Stimulated activated memory B cell treated with anti-CD40 and anti-IgM and Interleukin-4, amounts not matched to agents 10 μg/mL and 1 μg/mL and 100 μg/mL, for 72 hours (primary cell): ENCODE data around the gene DDX47.
"Not testable (repeated sequence)": the region's sequence is repeated elsewhere in the genome, so short reads cannot be mapped to it uniquely, and the experiment has no call there.

ENCODE experiments used
- ATAC-seq: fragments of 150-1000 bp; cut with Tn5 transposase; 2 replicates; pipeline ENCODE4 v1.10.0; 2021
- H3K27ac Mint-ChIP-seq: one replicate; pipeline ENCODE4 v1.8.0; 2022; ENCODE audit warnings: mild to moderate bottlenecking, mixed read lengths
- H3K27me3 Mint-ChIP-seq: one replicate; pipeline ENCODE4 v1.8.0; 2022; ENCODE audit warnings: mixed read lengths
- H3K36me3 Mint-ChIP-seq: one replicate; pipeline ENCODE4 v1.8.0; 2022; ENCODE audit warnings: mixed read lengths
- H3K4me1 Mint-ChIP-seq: one replicate; pipeline ENCODE4 v1.8.0; 2022; ENCODE audit warnings: mixed read lengths
- H3K4me3 Mint-ChIP-seq: one replicate; pipeline ENCODE4 v1.8.0; 2022; ENCODE audit warnings: mild to moderate bottlenecking, moderate library complexity, mixed read lengths
- H3K9me3 Mint-ChIP-seq: one replicate; pipeline ENCODE4 v1.8.0; 2022; ENCODE audit warnings: mixed read lengths

DDX47 gene

DNA sequence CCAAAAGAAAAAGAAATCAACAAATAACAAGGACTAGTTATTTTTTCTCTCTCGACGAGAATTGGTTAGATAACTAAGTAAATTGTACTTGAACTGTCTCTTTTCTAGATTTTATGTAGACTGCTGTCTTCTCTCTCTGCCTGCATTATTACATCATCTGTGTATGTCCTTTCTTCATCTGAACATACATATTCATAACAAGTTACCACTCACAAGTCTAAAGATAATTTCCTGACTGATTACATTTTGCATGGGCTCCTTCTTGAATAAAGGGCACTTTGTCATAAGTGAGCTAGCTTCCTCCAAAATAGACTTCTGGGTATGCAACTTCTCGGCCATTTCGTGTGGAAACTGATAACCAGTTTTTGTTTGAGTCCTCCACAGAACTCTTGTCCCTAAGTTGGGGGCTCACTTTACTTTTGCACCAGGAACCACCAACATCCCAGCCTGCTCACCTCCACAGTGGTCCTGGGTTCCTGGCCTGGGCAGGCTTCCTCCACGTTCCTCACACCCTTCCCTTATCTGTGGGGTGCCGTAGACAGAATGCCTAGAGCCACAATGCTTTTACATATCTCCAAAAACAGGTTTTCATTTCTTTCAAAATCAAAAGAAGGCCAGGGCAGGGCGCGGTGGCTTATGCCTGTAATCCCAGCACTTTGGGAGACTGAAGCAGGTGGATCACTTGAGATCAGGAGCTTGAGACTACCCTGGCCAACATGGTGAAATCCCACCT is 6.2 kb upstream of the DDX47 start:
- H3K27ac Mint-ChIP-seq = peak overlapping the region; percentile 95
- H3K9me3 Mint-ChIP-seq = no peaks in the 10 kb centered on the region
- no peak overlapping the region for H3K4me3 Mint-ChIP-seq
- no peak for ATAC-seq
- no peaks in the 10 kb centered on the region for H3K36me3 Mint-ChIP-seq
- no peaks in the 10 kb centered on the region for H3K27me3 Mint-ChIP-seq
- H3K4me1 Mint-ChIP-seq = peaks cover 71% of the 10 kb centered on the region

DNA sequence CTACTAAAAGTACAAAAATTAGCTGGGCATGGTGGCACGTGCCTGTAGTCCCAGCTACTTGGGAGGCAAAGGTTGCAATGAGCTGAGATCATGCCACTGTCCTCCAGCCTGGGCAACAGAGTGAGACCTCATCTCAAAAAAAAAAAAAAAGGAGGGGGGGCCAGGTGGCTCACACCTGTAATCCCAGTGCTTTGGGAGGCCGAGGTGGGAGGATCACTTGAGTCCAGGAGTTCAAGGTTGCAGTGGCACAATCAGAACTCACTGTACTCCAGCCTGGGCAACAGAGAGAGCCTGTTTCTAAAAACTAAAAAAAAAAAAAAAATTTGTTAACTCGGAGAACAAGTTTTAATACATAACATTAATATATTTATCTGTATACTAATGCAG is 5.6 kb upstream of the DDX47 start:
- not testable (repeated sequence) for ATAC-seq, H3K36me3 Mint-ChIP-seq, H3K27me3 Mint-ChIP-seq, H3K9me3 Mint-ChIP-seq
- Mint-ChIP-seq H3K4me3 (peak overlapping the region; percentile 23), H3K4me1 (peaks cover 66% of the 10 kb centered on the region), H3K27ac (peak overlapping the region; percentile 95)

DNA sequence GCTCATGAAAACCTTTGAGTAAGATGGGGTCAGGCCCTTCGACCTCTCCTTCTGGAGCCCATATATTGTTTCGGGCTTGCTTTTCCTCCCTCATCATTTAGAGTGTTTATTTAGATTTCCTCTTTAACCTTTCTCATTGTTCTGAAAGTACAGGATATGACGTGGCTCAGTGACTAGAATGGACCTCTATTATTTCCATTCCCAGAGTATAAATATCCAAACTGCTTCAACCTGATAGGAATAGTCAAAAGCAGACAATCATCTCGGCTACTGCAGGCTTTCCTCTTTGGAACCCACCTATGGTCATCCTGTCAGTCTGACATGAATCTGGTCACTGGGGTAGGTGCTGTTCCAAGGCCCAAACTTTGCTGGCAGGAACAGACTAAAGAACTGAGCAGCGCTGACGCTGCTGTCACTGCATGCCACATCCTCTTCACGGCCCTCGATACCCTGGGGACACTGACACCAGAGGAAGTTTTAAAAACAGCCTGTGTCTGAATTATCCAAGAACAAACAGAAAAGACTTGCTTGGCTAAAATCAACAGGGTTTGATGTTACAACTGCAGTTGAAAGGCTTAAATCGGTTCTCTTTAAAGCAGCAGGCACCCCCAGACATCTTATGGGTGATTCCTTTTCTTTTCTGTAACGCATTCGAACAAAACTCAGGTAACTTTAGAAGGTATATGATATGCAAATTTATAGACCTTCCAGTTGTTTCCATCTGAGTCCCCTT is 5.0 kb upstream of the DDX47 start:
- H3K9me3 Mint-ChIP-seq = no peaks in the 10 kb centered on the region
- H3K4me3 Mint-ChIP-seq = peak overlapping the region; percentile 75
- H3K4me1 Mint-ChIP-seq = peaks cover 66% of the 10 kb centered on the region
- ATAC-seq = peak; percentile 93
- no peaks in the 10 kb centered on the region for H3K27me3 Mint-ChIP-seq
- H3K36me3 Mint-ChIP-seq = no peaks in the 10 kb centered on the region
- peak overlapping the region; percentile 95 for H3K27ac Mint-ChIP-seq

DNA sequence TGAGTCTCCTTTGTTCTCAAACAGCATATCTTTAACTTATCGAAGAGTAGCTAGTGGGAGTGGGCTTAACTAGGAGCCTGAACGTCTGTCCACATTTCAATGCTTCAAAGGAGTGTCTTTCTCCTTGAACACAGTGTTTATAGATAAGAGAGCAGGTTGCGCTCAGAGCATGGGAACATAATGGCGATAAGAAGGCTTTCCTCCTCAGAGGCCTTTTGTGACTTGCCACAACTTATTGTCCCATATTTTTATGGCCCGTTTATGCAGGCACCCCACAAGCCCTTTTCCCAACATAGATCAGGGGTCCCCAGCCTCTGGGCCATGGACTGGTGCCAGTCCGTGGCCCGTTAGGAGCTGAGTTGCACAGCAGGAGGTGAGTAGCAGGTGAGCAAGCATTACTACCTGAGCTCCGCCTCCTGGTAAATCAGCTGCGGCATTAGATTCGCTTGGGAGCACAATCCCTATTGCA is 2.6 kb upstream of the DDX47 start:
- H3K36me3 Mint-ChIP-seq = peaks cover 5% of the 10 kb centered on the region
- peak overlapping the region; percentile 18 for H3K27ac Mint-ChIP-seq
- no peak for ATAC-seq
- H3K4me3 Mint-ChIP-seq = no peak overlapping the region
- H3K27me3 Mint-ChIP-seq = no peaks in the 10 kb centered on the region
- peaks cover 73% of the 10 kb centered on the region for H3K4me1 Mint-ChIP-seq
- H3K9me3 Mint-ChIP-seq = no peaks in the 10 kb centered on the region

DNA sequence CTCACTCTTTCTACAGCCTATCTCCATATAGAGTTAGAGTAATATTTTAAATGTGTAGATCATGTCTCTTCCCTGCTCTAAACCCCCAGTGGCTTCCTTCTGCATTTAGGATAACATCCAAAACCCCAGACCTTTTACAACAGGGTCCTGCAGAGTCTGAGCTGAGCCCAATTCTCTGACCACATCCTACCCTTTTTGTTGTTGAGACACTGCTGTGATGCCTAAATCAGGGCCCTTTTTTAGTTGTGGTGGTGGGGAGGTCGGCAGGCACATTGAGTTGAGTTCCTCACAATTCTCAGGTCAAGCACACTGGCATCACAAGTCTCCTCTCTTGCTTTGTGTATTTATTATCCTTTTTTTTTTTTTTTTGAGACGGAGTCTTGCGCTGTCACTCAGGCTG is 1.8 kb upstream of the DDX47 start:
- no peak overlapping the region for H3K4me3 Mint-ChIP-seq
- H3K9me3 Mint-ChIP-seq = no peaks in the 10 kb centered on the region
- no peak for ATAC-seq
- H3K4me1 Mint-ChIP-seq = peaks cover 74% of the 10 kb centered on the region
- peaks cover 13% of the 10 kb centered on the region for H3K36me3 Mint-ChIP-seq
- no peak overlapping the region for H3K27ac Mint-ChIP-seq
- H3K27me3 Mint-ChIP-seq = no peaks in the 10 kb centered on the region

DNA sequence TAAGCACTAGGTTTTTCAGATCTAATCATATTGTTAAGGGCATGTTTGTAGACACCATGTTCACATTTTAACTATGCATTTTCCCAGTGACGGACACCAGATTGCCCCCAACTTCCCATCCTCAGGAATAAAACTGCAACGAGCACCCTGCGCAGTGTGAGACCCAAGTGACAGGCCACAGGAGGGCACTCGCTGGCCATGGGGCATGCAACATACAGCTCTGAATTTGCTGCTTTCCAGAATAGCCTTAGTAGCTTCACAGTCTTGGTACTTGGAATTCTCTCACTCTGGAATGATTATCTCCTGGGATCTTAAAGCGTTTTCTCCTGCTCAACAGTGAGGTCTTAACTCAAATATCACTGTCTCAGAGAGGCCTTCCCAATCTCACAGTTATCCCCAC is 972 bp upstream of the DDX47 start:
- Mint-ChIP-seq H3K9me3 (no peaks in the 10 kb centered on the region), H3K27me3 (no peaks in the 10 kb centered on the region), H3K27ac (no peak overlapping the region), H3K4me3 (no peak overlapping the region), H3K36me3 (peaks cover 16% of the 10 kb centered on the region), H3K4me1 (peaks cover 71% of the 10 kb centered on the region)
- ATAC-seq = no peak

DNA sequence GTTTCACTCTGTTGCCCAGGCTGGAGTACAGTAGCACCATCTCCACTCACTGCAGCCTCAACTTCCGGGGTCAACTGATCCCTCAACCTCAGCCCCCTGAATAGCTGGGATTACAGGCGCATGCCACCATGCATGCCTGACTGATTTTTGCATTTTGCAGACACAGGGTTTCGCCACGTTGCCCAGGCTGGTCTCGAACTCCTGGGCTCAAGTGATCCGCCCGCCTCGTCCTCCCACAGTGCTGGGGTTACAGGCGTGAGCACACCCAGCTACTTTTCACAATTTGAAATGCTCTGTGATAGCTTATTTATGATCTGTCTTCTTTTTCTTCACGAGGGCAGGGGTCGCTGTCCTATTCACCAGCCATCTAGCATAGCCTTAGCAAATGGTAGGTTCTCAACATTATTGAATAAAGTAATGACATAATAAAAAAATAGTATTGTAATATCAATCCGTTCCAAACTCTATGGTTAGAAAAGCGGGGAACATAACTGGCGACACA is 477 bp upstream of the DDX47 start:
- Mint-ChIP-seq H3K9me3 (no peaks in the 10 kb centered on the region), H3K27me3 (no peaks in the 10 kb centered on the region), H3K36me3 (peaks cover 16% of the 10 kb centered on the region), H3K4me3 (no peak overlapping the region), H3K27ac (peak overlapping the region; percentile 91), H3K4me1 (peaks cover 66% of the 10 kb centered on the region)
- ATAC-seq = no peak

DNA sequence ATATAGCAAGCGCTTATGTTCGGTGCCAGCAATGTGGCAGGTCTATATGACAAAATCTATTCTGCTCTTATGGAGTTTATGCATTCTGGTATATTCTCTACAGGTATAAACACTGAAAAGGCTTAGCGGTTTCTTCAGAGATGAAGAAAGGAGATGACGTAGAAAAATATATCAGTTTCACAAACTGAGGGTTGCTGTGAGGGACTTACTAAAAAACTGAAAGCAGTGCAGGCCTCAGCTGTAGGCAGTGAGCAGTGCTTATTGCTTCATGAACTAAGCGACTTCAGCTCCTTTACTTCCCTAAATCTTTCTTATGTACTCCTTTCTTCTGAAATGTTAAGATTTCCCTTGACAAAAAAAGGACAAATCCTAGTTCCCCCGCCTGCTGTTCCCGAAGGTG is 4.5 kb downstream of the DDX47 start:
- H3K4me3 Mint-ChIP-seq = no peak overlapping the region
- no peaks in the 10 kb centered on the region for H3K9me3 Mint-ChIP-seq
- peaks cover 71% of the 10 kb centered on the region for H3K4me1 Mint-ChIP-seq
- H3K27me3 Mint-ChIP-seq = no peaks in the 10 kb centered on the region
- peak overlapping the region; percentile 60 for H3K27ac Mint-ChIP-seq
- peaks cover 55% of the 10 kb centered on the region for H3K36me3 Mint-ChIP-seq
- ATAC-seq = no peak

DNA sequence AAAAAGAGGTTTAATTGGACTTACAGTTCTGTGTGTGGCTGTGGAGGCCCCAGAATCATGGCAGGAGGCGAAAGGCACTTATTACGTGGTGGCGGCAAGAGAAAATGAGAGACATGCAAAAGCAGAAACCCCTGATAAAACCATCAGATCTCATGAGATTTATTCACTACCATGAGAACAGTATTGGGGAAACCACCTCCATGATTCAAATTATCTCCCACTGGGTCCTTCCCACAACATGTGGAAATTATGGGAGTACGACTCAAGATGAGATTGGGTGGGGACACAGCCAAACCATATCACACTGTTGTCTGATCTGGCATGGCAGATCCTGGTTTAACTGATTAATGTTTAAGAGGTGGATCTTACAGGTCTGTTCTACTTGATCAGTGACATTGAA is 5.6 kb downstream of the DDX47 start:
- H3K4me3 Mint-ChIP-seq = no peak overlapping the region
- no peaks in the 10 kb centered on the region for H3K9me3 Mint-ChIP-seq
- no peak for ATAC-seq
- H3K4me1 Mint-ChIP-seq = peaks cover 61% of the 10 kb centered on the region
- peaks cover 65% of the 10 kb centered on the region for H3K36me3 Mint-ChIP-seq
- peak overlapping the region; percentile 60 for H3K27ac Mint-ChIP-seq
- H3K27me3 Mint-ChIP-seq = no peaks in the 10 kb centered on the region

DNA sequence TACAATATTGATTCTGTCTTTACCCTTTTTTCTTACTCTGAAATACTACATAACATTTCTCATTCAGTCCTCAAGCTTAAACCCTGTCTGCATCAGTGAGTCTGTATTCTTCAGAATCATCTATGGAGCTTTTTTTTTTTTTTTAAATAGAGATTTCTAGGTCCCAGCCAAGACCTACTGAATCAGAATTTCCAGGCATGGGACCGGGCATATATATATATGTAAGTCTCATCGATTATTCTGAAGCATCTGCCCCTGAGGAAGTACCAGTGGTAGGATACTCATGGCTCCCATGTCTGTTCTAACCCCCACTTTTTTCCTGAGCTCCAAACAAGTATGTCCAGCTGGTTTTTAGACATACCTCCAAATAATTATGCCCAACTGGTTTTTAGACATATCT is 6.1 kb downstream of the DDX47 start:
- H3K36me3 Mint-ChIP-seq = peaks cover 69% of the 10 kb centered on the region
- H3K4me3 Mint-ChIP-seq = no peak overlapping the region
- ATAC-seq = no peak
- H3K27me3 Mint-ChIP-seq = no peaks in the 10 kb centered on the region
- H3K27ac Mint-ChIP-seq = peak overlapping the region; percentile 60
- no peaks in the 10 kb centered on the region for H3K9me3 Mint-ChIP-seq
- peaks cover 56% of the 10 kb centered on the region for H3K4me1 Mint-ChIP-seq

DNA sequence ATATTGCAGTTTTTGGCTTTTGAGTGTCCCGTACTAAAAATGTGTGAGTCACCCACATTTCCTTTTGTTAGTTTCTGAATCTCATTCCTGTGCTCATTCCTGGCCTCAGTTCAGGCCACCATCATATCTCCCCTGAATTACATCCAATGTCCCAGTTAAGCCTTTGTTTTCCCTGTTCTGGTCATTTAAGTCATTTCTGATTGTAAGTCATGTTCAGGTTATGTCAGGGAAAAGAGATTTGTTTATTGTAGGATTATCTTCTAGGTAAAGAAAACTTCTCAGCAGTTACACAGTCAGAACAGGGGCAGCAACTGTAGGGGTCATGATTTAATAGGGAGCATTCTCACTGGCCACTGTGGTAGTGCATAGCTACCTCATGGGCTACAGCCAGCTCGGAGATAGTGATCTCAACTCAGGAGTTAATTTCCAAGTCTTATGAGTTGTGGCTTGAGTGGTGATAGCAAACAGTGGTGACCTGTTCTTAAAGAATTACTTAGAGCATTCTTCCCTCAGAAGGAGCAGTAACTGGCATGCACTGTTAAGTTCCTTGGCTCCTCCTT is 6.7 kb downstream of the DDX47 start:
- Mint-ChIP-seq H3K4me3 (no peak overlapping the region), H3K27me3 (no peaks in the 10 kb centered on the region), H3K9me3 (no peaks in the 10 kb centered on the region), H3K27ac (peak overlapping the region; percentile 60), H3K36me3 (peaks cover 75% of the 10 kb centered on the region), H3K4me1 (peaks cover 50% of the 10 kb centered on the region)
- ATAC-seq = no peak

DNA sequence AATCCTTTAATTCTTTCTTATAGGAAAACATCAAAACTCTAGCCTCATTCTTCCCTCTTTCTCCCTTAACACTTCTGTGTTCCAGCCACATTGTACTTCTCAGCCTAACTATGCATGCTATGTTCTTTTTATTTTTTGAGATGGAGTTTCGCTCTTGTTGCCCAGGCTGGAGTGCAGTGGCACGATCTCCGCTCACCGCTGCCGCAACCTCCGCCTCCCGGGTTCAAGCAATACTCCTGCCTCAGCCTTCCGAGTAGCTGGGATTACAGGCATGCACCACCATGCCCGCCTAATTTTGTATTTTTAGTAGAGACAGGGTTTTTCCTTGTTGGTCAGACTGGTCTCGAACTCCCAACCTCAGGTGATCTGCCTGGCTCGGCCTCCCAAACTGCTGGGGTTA is 7.2 kb downstream of the DDX47 start:
- H3K27me3 Mint-ChIP-seq, H3K4me3 Mint-ChIP-seq, H3K27ac Mint-ChIP-seq, H3K9me3 Mint-ChIP-seq, ATAC-seq: not testable (repeated sequence)
- Mint-ChIP-seq H3K36me3 (peaks cover 77% of the 10 kb centered on the region), H3K4me1 (peaks cover 44% of the 10 kb centered on the region)

DNA sequence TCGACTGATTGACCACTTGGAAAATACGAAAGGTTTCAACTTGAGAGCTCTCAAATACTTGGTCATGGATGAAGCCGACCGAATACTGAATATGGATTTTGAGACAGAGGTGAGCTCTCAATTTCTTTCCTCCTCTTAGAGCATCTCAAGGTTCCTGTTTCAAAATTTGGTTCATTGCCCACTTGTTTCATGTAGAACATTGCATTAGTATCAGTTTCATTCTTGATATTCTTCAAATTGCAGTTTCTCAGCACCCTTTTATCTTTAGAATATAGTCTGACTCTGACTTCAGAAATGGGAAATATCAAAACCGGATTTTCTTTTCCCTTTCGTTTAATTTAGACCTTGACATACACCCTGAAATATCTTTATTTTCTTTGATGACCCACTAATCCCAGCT is 8.8 kb downstream of the DDX47 start:
- H3K27ac Mint-ChIP-seq = peak overlapping the region; percentile 37
- H3K4me3 Mint-ChIP-seq = no peak overlapping the region
- ATAC-seq = no peak
- no peaks in the 10 kb centered on the region for H3K27me3 Mint-ChIP-seq
- peaks cover 30% of the 10 kb centered on the region for H3K4me1 Mint-ChIP-seq
- peaks cover 76% of the 10 kb centered on the region for H3K36me3 Mint-ChIP-seq
- H3K9me3 Mint-ChIP-seq = no peaks in the 10 kb centered on the region

DNA sequence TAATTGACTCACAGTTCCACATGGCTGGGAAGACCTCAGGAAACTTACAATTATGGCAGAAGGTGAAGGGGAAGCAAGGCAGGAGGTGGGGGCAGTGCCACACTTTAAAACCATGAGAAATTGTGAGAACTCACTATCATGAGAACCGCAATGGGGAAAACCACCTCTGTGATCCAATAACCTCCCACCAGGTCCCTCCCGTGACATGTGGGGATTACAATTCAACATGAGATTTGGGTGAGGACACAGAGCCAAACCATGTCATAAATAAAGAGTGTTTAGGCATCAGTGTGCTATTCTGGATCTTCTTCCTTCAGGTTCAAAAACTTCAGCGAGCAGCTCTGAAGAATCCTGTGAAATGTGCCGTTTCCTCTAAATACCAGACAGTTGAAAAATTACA is 9.7 kb downstream of the DDX47 start:
- peaks cover 29% of the 10 kb centered on the region for H3K4me1 Mint-ChIP-seq
- H3K36me3 Mint-ChIP-seq = peaks cover 82% of the 10 kb centered on the region
- no peak overlapping the region for H3K27ac Mint-ChIP-seq
- no peak for ATAC-seq
- H3K4me3 Mint-ChIP-seq = no peak overlapping the region
- H3K27me3 Mint-ChIP-seq = no peaks in the 10 kb centered on the region
- H3K9me3 Mint-ChIP-seq = no peaks in the 10 kb centered on the region

DNA sequence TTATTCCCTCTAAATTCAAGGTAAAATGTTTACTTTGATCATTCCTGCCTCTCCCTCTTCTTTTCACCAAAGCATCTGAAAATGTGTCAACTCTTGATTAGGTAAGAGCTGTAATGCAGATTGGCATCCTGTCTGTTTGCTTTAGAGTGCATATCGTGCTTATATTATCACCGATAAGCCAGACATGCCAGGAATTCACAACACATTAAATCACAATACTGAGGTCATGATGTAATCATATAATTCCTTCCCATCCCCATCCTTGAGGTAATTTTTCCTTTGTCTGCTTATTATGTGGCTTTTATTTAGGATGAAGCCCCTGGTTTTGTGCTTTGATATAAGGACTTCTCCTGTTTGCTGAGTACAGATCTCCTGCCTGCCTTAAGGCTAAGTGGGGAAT is 10.2 kb downstream of the DDX47 start:
- Mint-ChIP-seq H3K27ac (no peak overlapping the region), H3K9me3 (no peaks in the 10 kb centered on the region), H3K27me3 (no peaks in the 10 kb centered on the region), H3K4me3 (no peak overlapping the region), H3K36me3 (peaks cover 84% of the 10 kb centered on the region), H3K4me1 (peaks cover 25% of the 10 kb centered on the region)
- ATAC-seq = no peak

DNA sequence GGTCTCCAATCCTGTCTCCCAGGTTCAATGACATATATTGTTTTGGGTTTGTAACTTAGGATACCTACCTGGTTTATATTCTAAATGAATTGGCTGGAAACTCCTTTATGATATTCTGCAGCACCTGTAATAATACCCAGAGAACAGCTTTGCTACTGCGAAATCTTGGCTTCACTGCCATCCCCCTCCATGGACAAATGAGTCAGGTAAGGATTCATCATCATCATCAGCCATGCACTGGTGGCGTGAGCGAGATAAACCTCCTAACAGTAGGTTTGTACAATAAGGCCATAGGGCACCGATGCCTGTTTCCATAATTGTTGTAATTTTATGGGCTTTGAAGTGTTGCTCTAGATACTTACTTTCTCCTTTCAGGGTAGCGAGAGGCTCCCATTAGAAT is 10.7 kb downstream of the DDX47 start:
- Mint-ChIP-seq H3K27me3 (no peaks in the 10 kb centered on the region), H3K4me1 (peaks cover 20% of the 10 kb centered on the region), H3K9me3 (no peaks in the 10 kb centered on the region), H3K4me3 (no peak overlapping the region), H3K36me3 (peaks cover 88% of the 10 kb centered on the region), H3K27ac (no peak overlapping the region)
- ATAC-seq = no peak
